Left lung (tissue), 10 donors: Measurements from ENCODE around the gene DCC. TPM values are rescaled to one million over a fixed set of nuclear protein-coding genes. Genes with fewer than 3 reads are reported as not detected.

ENCODE experiments used
- ATAC-seq: fragments of 200-7000 bp; cut with Tn5 transposase; one replicate; pipeline ENCODE4 v1.9.1; 2020; ENCODE audit warnings: moderate library complexity
- DNase-seq, 4 donors: peaks; one replicate each; pipeline ENCODE4 v3.0.0-alpha.2; 2013 to 2020
- H3K27ac ChIP-seq, 2 donors: fragments of 200-600 bp; sonication (generic) in 1 of 2; one replicate each; pipeline versions ENCODE4 v1.5.0 to v1.8.0; 2020 to 2021
- H3K27me3 ChIP-seq, 2 donors: fragments of 200-600 bp; sonication (generic) in 1 of 2; one replicate each; pipeline versions ENCODE4 v1.5.0 to v1.8.0; 2020 to 2021
- H3K36me3 ChIP-seq, 2 donors: fragments of 200-600 bp; sonication (generic) in 1 of 2; one replicate each; pipeline versions ENCODE4 v1.5.0 to v1.8.0; 2020 to 2021
- H3K4me1 ChIP-seq, 2 donors: fragments of 200-600 bp; one replicate each; pipeline ENCODE4 v1.8.0; 2021
- H3K4me3 ChIP-seq, 2 donors: fragments of 200-600 bp; sonication (generic) in 1 of 2; one replicate each; pipeline versions ENCODE4 v1.5.0 to v1.8.0; 2020 to 2021; ENCODE audit warnings: mild to moderate bottlenecking in 1 of 2
- H3K9me3 ChIP-seq, 2 donors: fragments of 200-600 bp; sonication (generic) in 1 of 2; one replicate each; pipeline versions ENCODE4 v1.5.0 to v1.8.0; 2020 to 2021
- CTCF ChIP-seq, 2 donors: fragments of 200-600 bp; sonication (generic) in 1 of 2; IDR thresholded peaks; one replicate each; pipeline versions ENCODE4 v1.5.0 to v1.8.0; 2021; ENCODE audit warnings: antibody characterized with exemption in 2 of 2
- intact Hi-C, 2 donors: fragments of 100-400 bp; cut with DNase I; formaldehyde crosslinking; loops; one replicate each; pipeline versions ENCODE4 v1.11.2 to v1.14.2; 2022
- polyA plus RNA-seq, 6 donors: library from polyadenylated mRNA; unstranded; fragments of 120-200 nt; gene quantifications; one replicate each; pipeline ENCODE4 v1.2.1, GENCODE V29; 2013; ENCODE audit not compliant: insufficient read length in 6 of 6
- total RNA-seq, 2 donors: library from RNA; stranded (reverse); fragmentation: NEBNext Ultra II Directional; extraction: Animal tissue kit (Norgen Biotek cat#: 25700); gene quantifications; one replicate each; pipeline ENCODE4 v1.2.1, GENCODE V29; 2021
- donor health status: DM: no; HTN: yes; CAD: no.
- donor health status: DM: no; HTN: no; CAD: no.

DCC gene
- total and polyA plus RNA-seq, 8 donors: 0.61 to 3.5 (median 2.1) TPM

- Histone ChIP-seq H3K9me3 (no peaks in the 10 kb centered on the region), H3K4me1 (no peaks in the 10 kb centered on the region), H3K27ac (no peak overlapping the region), H3K27me3 (no peaks in the 10 kb centered on the region), H3K4me3 (no peak overlapping the region), H3K36me3 (no peaks in the 10 kb centered on the region)
- no peak for DNase-seq
- no peak for TF ChIP-seq CTCF (IDR thresholded peaks at IDR 0.05)
- ATAC-seq: no peak
- intact Hi-C loops: no loop called here
These were observed 272.4 kb downstream of the DCC start for GRCh38 chr18:52612406-52612805.

GRCh38 chr18:52615321-52615720 lies 275.3 kb downstream of the DCC start:
- H3K9me3 ChIP-seq: no peaks in the 10 kb centered on the region
- no peak overlapping the region for H3K27ac ChIP-seq
- ATAC-seq (no peak), DNase-seq (no peak)
- H3K36me3 ChIP-seq: no peaks in the 10 kb centered on the region
- TF ChIP-seq CTCF (IDR thresholded peaks at IDR 0.05): no peak
- H3K4me3 ChIP-seq: no peak overlapping the region
- H3K4me1 ChIP-seq: no peaks in the 10 kb centered on the region
- intact Hi-C loops: no loop called here
- no peaks in the 10 kb centered on the region for H3K27me3 ChIP-seq

- ATAC-seq (no peak), DNase-seq (no peak)
- Histone ChIP-seq H3K4me1 (no peaks in the 10 kb centered on the region), H3K27me3 (no peaks in the 10 kb centered on the region), H3K27ac (no peak overlapping the region), H3K36me3 (no peaks in the 10 kb centered on the region), H3K4me3 (no peak overlapping the region), H3K9me3 (no peaks in the 10 kb centered on the region)
- TF ChIP-seq CTCF (IDR thresholded peaks at IDR 0.05): no peak
- intact Hi-C loops: no loop called here
These were observed 275.9 kb downstream of the DCC start for GRCh38 chr18:52615943-52616342.

- Histone ChIP-seq H3K27me3 (no peaks in the 10 kb centered on the region), H3K4me3 (no peak overlapping the region), H3K36me3 (no peaks in the 10 kb centered on the region), H3K27ac (no peak overlapping the region), H3K9me3 (no peaks in the 10 kb centered on the region), H3K4me1 (no peaks in the 10 kb centered on the region)
- intact Hi-C loops: no loop called here
- no peak for ATAC-seq
- TF ChIP-seq CTCF (IDR thresholded peaks at IDR 0.05): no peak
- no peak for DNase-seq
These were observed 277.9 kb downstream of the DCC start for GRCh38 chr18:52617931-52618330.

GRCh38 chr18:52620926-52621439 lies 281.0 kb downstream of the DCC start:
- no peak overlapping the region for H3K27ac ChIP-seq
- DNase-seq: no peak
- H3K27me3 ChIP-seq: no peaks in the 10 kb centered on the region
- H3K36me3 ChIP-seq: no peaks in the 10 kb centered on the region
- H3K4me1 ChIP-seq: no peaks in the 10 kb centered on the region
- H3K4me3 ChIP-seq: no peak overlapping the region
- TF ChIP-seq CTCF (IDR thresholded peaks at IDR 0.05): no peak
- intact Hi-C loops: no loop called here
- no peaks in the 10 kb centered on the region for H3K9me3 ChIP-seq
- no peak for ATAC-seq
